ENCODE results near the gene STYXL2.

STYXL2 gene

GRCh38 chr1:167084757-167085156 is 9.1 kb upstream of the STYXL2 start:
- TF ChIP-seq CTCF (IDR thresholded peaks at IDR 0.05; ENCODE audit: control extremely low read depth, extremely low read depth, low read depth, missing control alignments): no peak
- ChIA-PET POLR2A (interaction anchor here (0.6 kb wide), 1 partner anchor 136 kb away, joined by 3 read pairs; no protein-coding TSS in a partner anchor), CTCF (interaction anchor here (1.4 to 3.4 kb wide), 3 partner anchors 9 to 450 kb away, joined by 4 to 9 read pairs (median 7); partner anchors contain the start of gene STYXL2)
- no peak for DNase-seq (ENCODE audit: extremely low spot score)

GRCh38 chr1:167086033-167086432 is 7.8 kb upstream of the STYXL2 start:
- ChIA-PET CTCF (interaction anchor here (1.0 to 1.5 kb wide), 3 partner anchors 23 to 447 kb away, joined by 3 read pairs; no protein-coding TSS in a partner anchor), POLR2A (no interaction called here)

GRCh38 chr1:167086768-167087167 is 7.1 kb upstream of the STYXL2 start:
- DNase-seq (ENCODE audit: extremely low spot score): no peak
- ChIA-PET POLR2A (no interaction called here), CTCF (interaction anchor here (1.0 to 1.5 kb wide), 4 partner anchors 22 to 453 kb away, joined by 3 read pairs; no protein-coding TSS in a partner anchor)
- no peak for TF ChIP-seq CTCF (IDR thresholded peaks at IDR 0.05; ENCODE audit: control extremely low read depth, extremely low read depth, low read depth, missing control alignments)

More at GRCh38 chr1:167086033-167086432, 7.8 kb upstream of the STYXL2 start:
- no peak for DNase-seq (ENCODE audit: extremely low spot score)
- no peak for TF ChIP-seq CTCF (IDR thresholded peaks at IDR 0.05; ENCODE audit: control extremely low read depth, extremely low read depth, low read depth, missing control alignments)

GRCh38 chr1:167088746-167089417 is 5.0 kb upstream of the STYXL2 start:
- no peak for DNase-seq (ENCODE audit: extremely low spot score)
- ChIA-PET POLR2A (no interaction called here), CTCF (interaction anchor here (0.8 to 1.3 kb wide), 3 partner anchors 10 to 41 kb away, joined by 3 to 4 read pairs (median 3); no protein-coding TSS in a partner anchor)
- no peak for TF ChIP-seq CTCF (IDR thresholded peaks at IDR 0.05; ENCODE audit: control extremely low read depth, extremely low read depth, low read depth, missing control alignments)

DNA sequence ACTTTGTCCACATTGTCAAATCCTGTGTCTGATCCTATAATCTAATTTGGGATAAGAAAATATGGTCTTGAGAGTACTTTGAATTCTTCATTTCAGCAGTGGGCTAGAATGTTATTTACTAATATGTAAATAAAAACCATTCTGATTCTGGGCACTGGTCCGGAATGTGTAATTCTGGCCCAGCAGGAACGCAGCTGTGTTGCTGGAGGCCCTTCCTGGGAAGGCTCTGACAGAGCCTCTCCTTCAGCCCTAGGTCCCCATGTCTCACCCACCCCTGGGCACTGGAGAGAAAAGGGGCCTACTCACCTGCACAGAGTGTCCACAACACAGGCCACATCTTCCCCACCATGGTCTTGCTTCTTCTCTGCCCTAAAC is 3.9 kb upstream of the STYXL2 start:
- TF ChIP-seq CTCF (IDR thresholded peaks at IDR 0.05; ENCODE audit: control extremely low read depth, extremely low read depth, low read depth, missing control alignments): no peak
- POLR2A ChIA-PET: no interaction called here
- no peak for DNase-seq (ENCODE audit: extremely low spot score)
- CTCF ChIA-PET: interaction anchor here (0.7 to 1.6 kb wide), 4 partner anchors 9 to 142 kb away, joined by 3 read pairs; no protein-coding TSS in a partner anchor

DNA sequence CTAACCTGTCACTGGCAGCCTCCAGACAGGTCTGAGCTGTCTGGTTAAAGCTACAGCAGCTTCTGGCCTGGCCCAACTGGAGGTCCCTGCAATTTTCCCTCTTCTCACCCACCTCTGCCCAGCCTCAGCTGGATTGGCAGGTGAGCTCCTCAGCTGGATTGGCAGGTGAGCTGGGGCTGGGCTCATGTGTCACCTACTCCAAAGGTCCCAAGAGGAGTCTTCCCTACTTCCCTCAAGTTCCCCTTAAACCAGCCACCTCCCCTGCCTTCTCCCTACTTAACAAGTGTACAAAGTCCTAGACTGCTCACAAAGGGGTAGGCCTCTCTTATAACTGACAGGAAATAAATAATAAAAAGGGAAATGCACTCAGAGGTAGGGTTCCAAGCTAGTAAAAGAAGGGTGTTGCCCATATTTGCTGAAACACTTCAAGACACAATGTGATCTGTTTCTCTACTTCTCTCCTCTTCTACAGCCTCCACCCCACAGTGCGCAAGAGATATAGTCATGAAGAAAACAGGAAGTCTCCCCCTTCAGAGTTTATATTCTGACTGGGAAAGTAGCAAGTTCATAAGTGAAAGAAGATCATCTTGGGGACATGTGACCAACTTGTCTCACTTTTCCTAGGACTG is 3.4 kb upstream of the STYXL2 start, which contains the start of gene GPA33:
GPA33 (minus strand) TSS at position 64 of the 629 bp plus-strand sequence. CDS start 90 bp downstream, outside the sequence.
- POLR2A ChIA-PET: no interaction called here
- CTCF ChIA-PET: interaction anchor here (0.7 to 2.7 kb wide), 5 partner anchors 15 to 142 kb away, joined by 3 to 8 read pairs (median 3); no protein-coding TSS in a partner anchor
- TF ChIP-seq CTCF (IDR thresholded peaks at IDR 0.05; ENCODE audit: control extremely low read depth, extremely low read depth, low read depth, missing control alignments): no peak
- DNase-seq (ENCODE audit: extremely low spot score): peak; percentile 46
